GM20431 (cell line): ENCODE results near the gene DHRS3.

Experiments used
- in situ Hi-C: fragments of 300-500 bp; cut with MseI, MboI; formaldehyde crosslinking; loops from one replicate; pipeline ENCODE4 v1.15.0; 2020; ENCODE audit warnings: low sequenced_read_pairs; ENCODE audit not compliant: unreplicated experiment

Gene DHRS3

DNA sequence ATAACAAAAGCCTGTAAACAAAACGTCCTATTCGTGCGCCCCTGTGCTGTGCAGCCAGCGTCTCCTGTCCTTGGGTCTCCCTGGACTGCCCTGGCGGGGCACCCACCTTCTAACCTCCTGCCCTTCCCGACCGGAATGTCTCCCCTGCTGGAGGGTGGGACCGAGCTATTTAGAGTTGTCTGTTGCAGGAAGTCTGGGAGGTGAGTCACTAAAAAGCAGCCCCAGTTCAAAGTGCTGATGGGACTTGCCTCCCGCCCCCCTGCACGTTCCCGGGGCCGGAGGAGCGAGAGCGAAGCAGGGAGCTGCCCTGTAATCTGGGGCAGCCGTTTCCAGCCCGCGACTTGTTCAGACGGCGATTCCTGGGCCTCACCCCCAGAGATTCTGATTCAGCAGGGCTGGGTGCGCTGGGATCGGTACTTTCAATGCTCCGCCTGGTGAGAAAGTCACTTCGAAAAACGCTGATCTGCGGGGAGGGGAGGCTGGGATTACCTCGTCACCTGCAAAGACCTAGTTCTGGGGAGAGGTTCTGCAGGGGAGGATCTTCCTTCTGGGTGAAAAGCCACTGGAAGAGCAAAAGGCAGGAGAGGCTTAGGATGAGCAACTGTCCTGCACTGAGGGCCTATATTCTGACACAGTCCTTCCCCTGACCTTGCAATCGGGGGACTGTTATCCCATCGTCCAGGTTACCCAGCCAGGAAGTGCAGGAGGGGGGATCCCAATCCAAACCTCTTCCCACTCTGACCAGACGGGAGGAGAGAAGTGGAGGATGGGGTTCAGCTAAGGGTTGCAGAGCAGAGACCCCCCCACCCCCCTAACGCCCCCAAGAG lies 1.2 kb upstream of the DHRS3 start:
- in situ Hi-C loops: loop anchor here (25.0 kb wide), 2 partner anchors 307 to 507 kb away; no protein-coding TSS in a partner anchor

- in situ Hi-C loops: loop anchor here (25.0 kb wide), 2 partner anchors 306 to 506 kb away; no protein-coding TSS in a partner anchor
Observed at GRCh38 chr1:12618661-12618964, 603 bp upstream of the DHRS3 start.

DNA sequence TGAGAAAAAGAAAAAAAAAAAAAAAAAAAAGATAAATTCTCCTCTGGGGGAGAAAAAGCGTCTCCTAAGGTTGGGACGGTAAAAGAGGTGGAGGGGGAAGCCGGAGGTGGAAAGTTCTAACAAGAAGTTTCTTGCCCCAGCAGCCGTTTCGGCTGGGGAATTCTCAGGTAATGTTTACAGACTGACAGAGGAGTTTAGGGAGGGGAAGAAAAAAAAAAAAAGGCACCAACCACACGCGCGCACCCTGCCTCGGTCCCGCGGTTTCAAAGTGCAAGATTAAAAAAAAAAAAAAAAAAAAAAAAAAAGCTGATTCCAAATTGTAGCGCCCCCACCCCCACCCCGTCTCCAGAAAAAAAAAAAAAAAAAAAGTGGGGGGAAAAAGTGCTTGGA lies 504 bp downstream of the DHRS3 start:
- in situ Hi-C loops: loop anchor here (25.0 kb wide), 2 partner anchors 305 to 505 kb away; no protein-coding TSS in a partner anchor

DNA sequence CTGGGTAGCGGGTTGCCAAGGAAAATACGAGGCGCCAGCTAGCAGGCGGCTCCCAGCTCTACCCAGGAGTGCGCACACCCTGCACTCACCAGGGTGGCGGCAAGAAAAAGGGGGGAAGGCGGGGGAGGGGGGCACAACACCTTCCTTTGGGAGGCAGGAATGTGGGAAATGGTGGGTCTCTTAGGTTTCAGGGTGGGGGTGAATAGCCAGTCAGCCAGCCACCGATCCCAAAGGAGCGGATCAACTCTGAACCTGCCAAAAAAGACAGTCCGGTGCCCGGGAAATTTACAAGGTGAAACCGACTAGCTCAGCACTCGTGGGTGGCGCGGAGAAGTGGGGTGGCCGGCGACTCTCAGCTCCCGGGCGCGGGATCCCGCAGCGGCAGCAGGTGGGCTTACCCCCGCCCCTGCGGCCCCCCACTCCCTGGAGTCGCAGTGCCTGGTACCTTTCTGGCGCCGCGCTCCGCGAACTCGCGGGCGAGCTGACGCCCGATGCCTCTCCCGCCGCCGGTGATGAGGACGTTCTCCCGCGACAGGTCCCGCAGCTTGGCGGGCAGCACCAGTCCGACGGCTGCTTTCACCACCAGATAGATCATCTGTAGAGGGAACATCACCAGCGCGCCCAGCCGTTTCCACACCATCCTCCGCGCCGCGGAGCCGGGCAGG lies 1.2 kb downstream of the DHRS3 start:
- in situ Hi-C loops: loop anchor here (25.0 kb wide), 2 partner anchors 305 to 505 kb away; no protein-coding TSS in a partner anchor

DNA sequence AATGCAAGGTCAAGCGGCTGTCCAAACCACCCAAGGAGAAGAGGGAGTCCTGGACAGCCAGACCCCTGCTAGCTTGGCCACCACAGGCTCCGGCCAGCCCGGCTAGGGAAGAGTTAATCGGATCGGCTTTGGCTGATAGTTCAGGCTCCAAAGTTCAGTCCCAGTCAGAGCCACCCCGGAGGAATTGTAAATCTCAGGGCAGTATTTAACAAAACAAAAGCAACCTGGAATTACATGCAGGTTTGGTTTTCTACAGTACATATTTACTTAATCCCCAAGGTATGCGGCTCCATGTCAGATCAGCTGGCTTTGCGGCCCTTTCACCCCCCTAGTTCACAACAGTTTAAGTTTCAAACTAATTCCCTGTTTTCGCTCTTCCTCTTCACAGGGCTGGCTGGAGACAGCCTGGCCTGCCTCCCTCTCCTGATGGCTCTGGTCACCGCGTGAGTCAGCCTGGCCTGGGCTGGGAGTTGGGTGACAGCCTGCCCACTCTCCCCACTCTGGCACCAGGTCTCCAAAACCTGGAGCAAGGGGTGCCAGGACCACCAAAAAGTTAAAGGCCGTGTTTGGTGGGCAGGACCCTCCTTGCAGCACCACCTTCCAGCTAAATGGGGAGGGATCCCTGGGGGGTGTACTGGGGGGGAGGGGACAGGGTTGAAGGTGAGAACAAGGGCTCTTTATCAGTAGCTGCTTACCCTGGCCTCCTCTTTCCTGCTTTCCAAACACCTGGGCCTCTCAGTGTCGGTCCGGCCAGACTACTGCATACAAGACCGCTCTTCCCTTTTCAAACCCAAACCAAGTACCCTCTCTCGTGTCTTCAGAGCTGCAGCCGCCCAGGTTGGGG lies 1.9 kb downstream of the DHRS3 start:
- in situ Hi-C loops: loop anchor here (25.0 kb wide), 2 partner anchors 304 to 504 kb away; no protein-coding TSS in a partner anchor

DNA sequence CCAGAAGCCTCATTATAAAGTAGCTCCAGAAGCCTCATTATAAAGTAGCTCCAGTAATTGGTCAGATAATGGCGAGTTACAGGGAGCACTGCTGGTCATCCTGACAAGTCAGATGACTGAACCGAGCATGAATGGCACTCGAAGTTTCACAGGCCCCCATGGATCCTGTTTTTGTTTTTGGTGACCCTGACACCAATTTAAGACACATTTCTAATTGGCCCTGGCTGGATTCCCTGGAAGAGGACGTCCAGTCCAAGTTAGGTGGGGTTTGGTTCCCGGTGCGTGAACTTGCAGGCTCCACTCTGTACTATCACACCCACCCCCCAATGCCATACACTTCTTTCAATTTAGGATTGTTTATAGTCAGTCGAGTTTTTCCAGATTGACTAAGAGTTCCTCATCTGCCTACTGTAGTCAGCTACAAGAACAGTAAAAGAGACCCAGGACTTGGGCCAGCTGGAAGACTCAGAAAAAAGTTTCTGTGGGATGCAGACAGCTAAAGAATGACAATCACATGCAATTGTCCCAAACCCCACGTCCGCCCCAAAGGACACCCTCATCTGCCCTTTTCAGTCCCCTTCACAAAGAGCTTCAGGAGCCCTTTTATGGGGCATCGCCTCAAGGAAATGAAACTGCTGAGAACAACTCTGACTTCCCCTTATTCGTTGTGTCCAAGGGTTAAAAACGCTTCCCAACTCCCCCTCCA lies 2.7 kb downstream of the DHRS3 start:
- in situ Hi-C loops: loop anchor here (25.0 kb wide), 2 partner anchors 303 to 503 kb away; no protein-coding TSS in a partner anchor

GRCh38 chr1:12614402-12615158 lies 3.4 kb downstream of the DHRS3 start:
- in situ Hi-C loops: loop anchor here (25.0 kb wide), 2 partner anchors 302 to 502 kb away; no protein-coding TSS in a partner anchor

GRCh38 chr1:12613180-12613579 lies 4.8 kb downstream of the DHRS3 start:
- in situ Hi-C loops: loop anchor here (25.0 kb wide), 2 partner anchors 301 to 501 kb away; no protein-coding TSS in a partner anchor

DNA sequence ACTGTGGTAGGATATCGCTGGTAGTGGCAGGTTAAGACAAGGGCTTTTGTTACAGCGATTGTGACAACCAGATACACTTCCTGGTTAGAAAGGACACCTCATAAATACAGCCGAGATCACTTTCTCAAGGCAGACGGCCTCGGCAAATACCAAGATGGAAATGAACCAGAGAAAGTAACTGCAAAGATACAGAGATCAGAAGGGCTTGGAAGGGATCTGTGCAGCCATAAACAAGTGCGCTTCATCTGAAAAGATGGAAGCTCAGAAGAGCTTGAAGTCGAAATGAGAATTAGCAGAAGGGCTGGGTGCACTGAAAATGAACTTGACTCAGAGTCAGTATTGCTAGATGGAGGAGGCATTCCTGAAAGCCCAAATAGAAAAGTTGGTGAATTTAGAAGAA lies 7.1 kb downstream of the DHRS3 start:
- in situ Hi-C loops: loop anchor here (25.0 kb wide), 2 partner anchors 299 to 499 kb away; no protein-coding TSS in a partner anchor

DNA sequence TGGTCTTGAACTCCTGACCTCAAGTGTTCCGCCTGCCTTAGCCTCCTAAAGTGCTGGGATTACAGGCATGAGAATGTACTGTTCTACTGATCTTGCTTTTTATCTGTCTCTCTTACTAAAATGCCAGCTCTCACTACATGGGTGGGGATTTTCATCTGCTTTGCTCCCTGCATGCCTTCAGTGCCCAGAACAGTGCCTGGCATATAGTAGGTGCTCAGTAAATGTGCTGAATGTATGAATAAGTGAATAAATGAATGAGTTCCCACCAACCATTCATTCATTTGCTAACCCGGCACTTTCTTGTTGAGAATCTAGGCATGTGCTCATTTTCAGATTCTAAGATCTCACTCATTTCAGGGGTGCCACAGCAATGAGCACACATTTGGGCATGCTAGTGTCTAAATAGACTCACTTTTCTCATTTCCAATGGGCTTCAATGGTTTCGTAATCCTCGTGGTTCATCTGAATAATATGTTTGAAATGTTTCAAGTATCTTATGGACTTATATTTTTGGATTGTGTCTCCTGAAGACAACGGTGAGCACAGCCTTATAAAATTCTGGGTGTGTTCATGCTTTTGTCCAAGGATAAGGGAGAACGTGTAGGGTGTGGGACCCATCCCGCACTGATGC lies 7.6 kb downstream of the DHRS3 start:
- in situ Hi-C loops: loop anchor here (25.0 kb wide), 2 partner anchors 298 to 498 kb away; no protein-coding TSS in a partner anchor

- in situ Hi-C loops: loop anchor here (25.0 kb wide), 2 partner anchors 297 to 497 kb away; no protein-coding TSS in a partner anchor
Observed at GRCh38 chr1:12609469-12610003, 8.5 kb downstream of the DHRS3 start.

GRCh38 chr1:12608311-12608957 lies 9.6 kb downstream of the DHRS3 start:
- in situ Hi-C loops: loop anchor here (25.0 kb wide), 2 partner anchors 296 to 496 kb away; no protein-coding TSS in a partner anchor

DNA sequence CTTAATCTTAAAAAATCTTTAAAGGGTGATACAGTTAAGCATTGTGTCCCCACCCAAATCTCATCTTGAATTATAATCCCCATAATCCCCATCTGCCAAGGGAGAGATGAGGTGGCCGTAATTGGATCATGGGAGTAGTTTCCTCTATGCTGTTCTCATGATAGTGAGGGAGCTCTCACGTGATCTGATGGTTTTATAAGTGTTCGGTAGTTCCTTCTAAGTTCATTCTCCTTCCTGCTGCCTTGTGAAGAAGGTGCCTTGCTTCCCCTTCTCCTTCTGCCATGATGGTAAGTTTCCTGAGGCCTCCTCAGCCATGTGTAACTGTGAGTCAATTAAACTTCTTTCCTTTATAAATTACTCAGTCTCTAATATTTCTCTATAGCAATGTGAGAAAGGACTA lies 10.7 kb downstream of the DHRS3 start:
- in situ Hi-C loops: loop anchor here (25.0 kb wide), 2 partner anchors 295 to 495 kb away; no protein-coding TSS in a partner anchor

DNA sequence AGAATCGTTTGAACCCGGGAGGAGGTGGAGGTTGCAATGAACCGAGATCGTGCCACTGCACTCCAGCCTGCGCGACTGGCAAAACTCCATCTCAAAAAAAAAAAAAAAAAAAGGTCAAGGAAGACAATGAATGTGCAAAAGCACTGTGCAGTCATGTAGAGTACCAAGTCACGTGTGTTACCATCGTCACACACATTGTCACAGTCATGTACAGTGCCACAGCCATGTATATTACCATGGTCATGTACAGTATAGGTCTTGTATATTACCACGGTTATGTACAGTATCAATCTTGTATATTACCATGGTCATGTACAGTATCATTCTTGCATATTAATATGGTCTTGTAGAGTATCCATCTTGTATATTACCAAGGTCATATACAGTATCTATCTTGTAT lies 13.0 kb downstream of the DHRS3 start:
- in situ Hi-C loops: loop anchor here (25.0 kb wide), 2 partner anchors 293 to 493 kb away; no protein-coding TSS in a partner anchor

- in situ Hi-C loops: loop anchor here (25.0 kb wide), 2 partner anchors 292 to 492 kb away; no protein-coding TSS in a partner anchor
Observed at GRCh38 chr1:12604114-12604874, 13.7 kb downstream of the DHRS3 start.

- in situ Hi-C loops: loop anchor here (25.0 kb wide), 2 partner anchors 291 to 491 kb away; no protein-coding TSS in a partner anchor
Observed at GRCh38 chr1:12603224-12603623, 14.8 kb downstream of the DHRS3 start.
